Measurements from ENCODE around the gene AHCYL2. TPM values are rescaled to one million over a fixed set of nuclear protein-coding genes. Genes with fewer than 3 reads are reported as not detected.
"Not testable (repeated sequence)": the region's sequence is repeated elsewhere in the genome, so short reads cannot be mapped to it uniquely, and the experiment has no call there.

The AHCYL2 gene
- total RNA-seq, 1 experiment from 2014 or later: 22.1 TPM

GRCh38 chr7:129405527-129405926, 180.7 kb downstream of the AHCYL2 start:
- no peak for DNase-seq (ENCODE audit: extremely low read depth, low read depth)

GRCh38 chr7:129410238-129410637, 185.4 kb downstream of the AHCYL2 start:
- not testable (repeated sequence) for DNase-seq (ENCODE audit: extremely low read depth, low read depth)

GRCh38 chr7:129412501-129412900, 187.7 kb downstream of the AHCYL2 start:
- no peak for DNase-seq (ENCODE audit: extremely low read depth, low read depth)

- DNase-seq (ENCODE audit: extremely low read depth, low read depth): no peak
Measured at GRCh38 chr7:129417073-129417472, 192.2 kb downstream of the AHCYL2 start.

GRCh38 chr7:129421717-129422250, 197.0 kb downstream of the AHCYL2 start:
- DNase-seq (ENCODE audit: extremely low read depth, low read depth): no peak

GRCh38 chr7:129422727-129423126, 197.9 kb downstream of the AHCYL2 start:
- DNase-seq (ENCODE audit: extremely low read depth, low read depth): no peak

- no peak for DNase-seq (ENCODE audit: extremely low read depth, low read depth)
Measured at GRCh38 chr7:129423700-129424410, 199.0 kb downstream of the AHCYL2 start.

GRCh38 chr7:129426482-129426881, 201.7 kb downstream of the AHCYL2 start:
- DNase-seq (ENCODE audit: extremely low read depth, low read depth): no peak

GRCh38 chr7:129427526-129428045, 202.8 kb downstream of the AHCYL2 start:
- DNase-seq (ENCODE audit: extremely low read depth, low read depth): no peak

- DNase-seq (ENCODE audit: extremely low read depth, low read depth): no peak
Measured at GRCh38 chr7:129431911-129432643, 207.2 kb downstream of the AHCYL2 start.

GRCh38 chr7:129433847-129434674, 209.2 kb downstream of the AHCYL2 start, which contains the start of gene STRIP2:
STRIP2 (plus strand) TSS chr7:129434432; CDS start chr7:129434473, 41 bp downstream.
- DNase-seq (ENCODE audit: extremely low read depth, low read depth): peak; percentile 75

- no peak for DNase-seq (ENCODE audit: extremely low read depth, low read depth)
Measured at GRCh38 chr7:129434675-129435318, 210.0 kb downstream of the AHCYL2 start.

- no peak for DNase-seq (ENCODE audit: extremely low read depth, low read depth)
Measured at GRCh38 chr7:129435414-129435829, 210.6 kb downstream of the AHCYL2 start.

- DNase-seq (ENCODE audit: extremely low read depth, low read depth): no peak
Measured at GRCh38 chr7:129436335-129436923, 211.6 kb downstream of the AHCYL2 start.

GRCh38 chr7:129437190-129437589, 212.4 kb downstream of the AHCYL2 start:
- DNase-seq (ENCODE audit: extremely low read depth, low read depth): no peak

GRCh38 chr7:129438281-129438838, 213.5 kb downstream of the AHCYL2 start:
- DNase-seq (ENCODE audit: extremely low read depth, low read depth): no peak

GRCh38 chr7:129438839-129439651, 214.2 kb downstream of the AHCYL2 start:
- peak; percentile 3 for DNase-seq (ENCODE audit: extremely low read depth, low read depth)

- no peak for DNase-seq (ENCODE audit: extremely low read depth, low read depth)
Measured at GRCh38 chr7:129439963-129440625, 215.3 kb downstream of the AHCYL2 start.
